Right ventricle myocardium superior (tissue), 1 donor: ENCODE results near the gene LDLRAD4. TPM values are rescaled to one million over a fixed set of nuclear protein-coding genes. Genes with fewer than 3 reads are reported as not detected.
"Not testable (repeated sequence)": the region's sequence is repeated elsewhere in the genome, so short reads cannot be mapped to it uniquely, and the experiment has no call there.

Experiments
- ATAC-seq: fragments of 200-7000 bp; cut with Tn5 transposase; one replicate; pipeline ENCODE4 v1.9.1; 2020; ENCODE audit warnings: mild to moderate bottlenecking; ENCODE audit not compliant: poor library complexity
- DNase-seq: peaks from one replicate; pipeline ENCODE4 v3.0.0-alpha.2; 2020
- intact Hi-C: fragments of 100-400 bp; cut with DNase I; formaldehyde crosslinking; loops from one replicate; pipeline ENCODE4 v1.11.2; 2022
- total RNA-seq: library from RNA; stranded (reverse); fragmentation: NEBNext Ultra II Directional; extraction: Animal tissue kit (Norgen Biotek cat#: 25700); gene quantifications from one replicate; pipeline ENCODE4 v1.2.1, GENCODE V29; 2021
- donor health status: DM: no; HTN: yes; CAD: no; lungs with severe emphysema.

The LDLRAD4 gene
- total RNA-seq, 1 donor from 2014 or later: 29.3 TPM

- ATAC-seq (no peak), DNase-seq (peak; percentile 41)
- intact Hi-C loops: no loop called here
Observed at GRCh38 chr18:13485182-13485581, 266.6 kb downstream of the LDLRAD4 start.

DNA sequence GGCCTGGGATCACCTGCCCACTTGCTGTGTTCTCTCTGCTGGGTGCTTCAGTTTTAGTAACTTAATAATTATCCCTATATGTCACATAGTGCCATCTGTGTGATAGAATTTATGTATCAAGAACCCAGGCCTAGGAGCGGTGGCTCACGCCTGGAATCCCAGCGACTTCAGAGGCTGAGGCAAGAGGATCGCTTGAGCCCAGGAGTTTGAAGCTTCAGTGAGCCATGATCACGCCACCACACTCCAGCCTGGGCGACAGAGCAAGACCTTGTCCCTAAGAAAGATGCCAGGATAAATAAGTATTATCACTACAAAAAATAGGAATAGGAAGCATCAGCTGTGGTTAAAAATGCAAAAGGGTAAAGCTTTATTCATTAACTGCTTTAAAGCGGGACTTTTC, 267.0 kb downstream of the LDLRAD4 start:
- ATAC-seq: no peak
- intact Hi-C loops: no loop called here
- DNase-seq: peak; percentile 12

DNA sequence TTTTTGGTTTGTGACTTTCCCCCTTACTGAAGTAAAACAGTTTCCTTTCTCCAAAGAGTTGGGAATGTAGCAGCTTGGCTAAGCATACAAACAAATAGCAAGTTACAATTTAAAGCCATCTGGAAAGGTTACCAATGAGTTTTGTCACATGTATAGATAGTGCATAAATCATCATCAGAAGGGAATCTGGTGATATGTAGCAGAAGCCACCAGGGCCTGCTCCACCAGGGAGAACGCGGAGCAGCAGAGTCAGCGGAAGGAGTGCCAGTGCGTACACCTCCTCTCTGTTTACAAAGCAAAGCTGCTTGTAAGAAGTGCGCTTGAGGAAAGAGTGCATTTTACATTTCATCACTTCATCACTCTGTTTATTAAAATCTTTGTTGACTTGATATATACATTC, 267.7 kb downstream of the LDLRAD4 start:
- no peak for ATAC-seq
- DNase-seq: peak; percentile 15
- intact Hi-C loops: no loop called here

DNA sequence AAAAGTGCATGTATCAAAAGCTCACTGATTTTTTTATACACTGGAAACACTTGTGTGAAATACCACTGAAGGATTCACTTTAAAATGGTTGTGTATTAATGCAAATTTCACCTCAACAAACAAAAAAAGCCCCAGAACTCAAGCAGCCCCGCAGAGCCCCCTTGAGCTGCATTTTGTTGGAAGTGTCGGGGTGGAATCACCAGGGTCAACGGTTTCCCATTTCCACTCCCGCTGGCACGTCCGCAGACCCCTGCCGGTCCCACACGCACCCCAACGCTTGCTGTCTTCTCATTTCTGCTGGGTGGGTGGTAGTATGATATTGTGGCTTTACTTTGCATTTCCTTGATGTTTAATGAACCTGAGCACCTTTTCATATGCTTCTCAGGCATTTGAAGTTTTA, 268.1 kb downstream of the LDLRAD4 start:
- ATAC-seq (no peak), DNase-seq (no peak)
- intact Hi-C loops: no loop called here

- no peak for DNase-seq
- ATAC-seq: no peak
- intact Hi-C loops: no loop called here
Observed at GRCh38 chr18:13487237-13487636, 268.7 kb downstream of the LDLRAD4 start.

DNA sequence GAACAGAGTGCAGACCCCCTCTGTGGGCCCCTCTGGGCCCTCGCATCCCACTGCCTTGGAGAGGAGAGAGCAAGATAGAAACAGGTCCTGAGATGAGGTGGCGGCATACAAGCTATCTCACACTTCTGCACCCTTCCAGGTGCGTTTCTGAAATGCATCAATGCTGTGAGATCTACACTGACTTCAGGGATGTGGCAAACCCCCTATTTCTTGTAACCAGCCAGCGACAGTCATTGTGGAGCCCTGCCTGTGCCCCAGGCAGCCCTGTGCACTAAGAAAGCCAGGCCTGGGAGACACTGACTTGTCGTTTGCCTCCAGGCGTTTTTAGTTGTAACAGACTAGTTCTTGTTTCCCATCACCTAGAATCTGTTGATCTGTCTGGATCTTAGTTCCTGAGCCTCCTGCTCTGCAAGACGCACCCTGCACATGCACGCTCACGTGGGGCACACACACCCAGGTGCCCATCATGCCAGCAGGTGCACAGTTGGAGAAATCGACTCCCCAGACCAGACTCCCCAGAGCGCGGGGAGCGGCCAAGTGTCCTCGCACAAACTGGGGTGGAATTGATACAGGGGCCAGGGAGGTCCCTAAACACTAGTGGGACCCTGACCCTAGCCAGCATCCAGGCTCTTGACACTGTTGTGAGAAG, 269.8 kb downstream of the LDLRAD4 start:
- DNase-seq: peak; percentile 21
- intact Hi-C loops: no loop called here
- ATAC-seq: no peak

- DNase-seq, intact Hi-C loops, ATAC-seq: not testable (repeated sequence)
Observed at GRCh38 chr18:13489303-13489702, 270.7 kb downstream of the LDLRAD4 start.

- intact Hi-C loops: no loop called here
- DNase-seq (no peak), ATAC-seq (no peak)
Observed at GRCh38 chr18:13491138-13491537, 272.6 kb downstream of the LDLRAD4 start.

GRCh38 chr18:13492314-13492713, 273.8 kb downstream of the LDLRAD4 start:
- no peak for ATAC-seq
- intact Hi-C loops: no loop called here

GRCh38 chr18:13493079-13493478, 274.5 kb downstream of the LDLRAD4 start:
- intact Hi-C loops: no loop called here
- DNase-seq: no peak
- ATAC-seq: no peak

More at GRCh38 chr18:13492314-13492713, 273.8 kb downstream of the LDLRAD4 start:
- DNase-seq: no peak

GRCh38 chr18:13493725-13494124, 275.2 kb downstream of the LDLRAD4 start:
- no peak for ATAC-seq
- intact Hi-C loops: no loop called here
- no peak for DNase-seq

GRCh38 chr18:13494871-13495445, 276.4 kb downstream of the LDLRAD4 start:
- intact Hi-C loops: no loop called here
- no peak for ATAC-seq
- DNase-seq: no peak

DNA sequence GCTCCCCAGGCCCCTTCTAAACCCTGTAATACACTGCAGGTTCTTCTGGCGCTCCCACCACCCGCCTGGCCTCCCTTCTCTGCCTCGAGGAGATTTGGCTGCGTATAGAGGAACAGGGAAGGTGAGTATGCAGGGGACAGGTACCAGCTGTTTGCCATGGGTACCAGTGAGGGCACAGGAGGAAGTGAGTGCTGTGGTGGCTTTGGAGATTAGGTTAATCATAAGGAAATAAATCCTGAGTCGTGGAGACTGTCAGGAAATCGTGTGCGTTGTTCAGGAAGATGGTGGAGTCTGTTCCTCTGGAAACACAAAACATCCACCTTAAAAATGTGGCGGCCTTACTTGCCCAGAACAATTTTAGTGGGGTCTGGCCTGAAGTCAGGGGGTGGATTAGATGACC, 277.4 kb downstream of the LDLRAD4 start:
- DNase-seq (no peak), ATAC-seq (no peak)
- intact Hi-C loops: no loop called here

- intact Hi-C loops: no loop called here
- ATAC-seq (no peak), DNase-seq (no peak)
Observed at GRCh38 chr18:13496691-13497281, 278.2 kb downstream of the LDLRAD4 start.

- intact Hi-C loops: no loop called here
- ATAC-seq: no peak
- DNase-seq: peak; percentile 11
Observed at GRCh38 chr18:13499803-13500202, 281.2 kb downstream of the LDLRAD4 start.

- intact Hi-C loops: no loop called here
- peak; percentile 62 for DNase-seq
- ATAC-seq: peak; percentile 83
Observed at GRCh38 chr18:13500227-13500865, 281.8 kb downstream of the LDLRAD4 start.

DNA sequence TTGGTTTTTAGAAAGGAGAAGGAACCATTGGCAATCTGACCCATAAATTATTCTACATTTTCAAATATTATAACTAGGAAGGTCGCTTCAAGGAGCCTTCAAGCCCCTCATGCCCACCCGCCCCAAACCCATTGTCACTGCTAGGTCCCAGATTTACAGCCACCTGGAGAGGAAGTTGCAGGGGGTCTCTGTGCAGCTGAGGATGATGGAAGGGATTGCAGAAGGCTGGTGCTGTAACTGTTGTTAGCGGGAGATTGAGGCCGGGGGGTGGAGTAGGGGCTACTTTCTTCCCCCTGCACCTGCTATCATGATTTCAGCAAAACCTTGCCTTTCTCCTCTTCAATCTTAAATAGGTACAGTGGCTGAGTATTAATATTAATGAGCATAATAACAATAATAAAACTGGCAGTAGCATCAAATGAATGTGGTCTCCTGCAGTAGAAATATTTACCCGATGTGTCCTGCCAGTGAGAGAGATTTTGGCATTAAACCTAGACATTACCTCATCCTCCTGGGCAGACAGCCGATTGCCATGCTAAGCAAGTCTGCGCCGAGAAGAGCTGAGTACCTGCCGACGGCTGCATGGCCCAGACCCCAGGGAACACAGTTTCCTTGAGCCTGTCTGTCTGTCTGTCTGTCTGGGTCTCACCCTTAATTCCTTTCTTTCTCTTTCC, 282.4 kb downstream of the LDLRAD4 start:
- intact Hi-C loops: no loop called here
- peak; percentile 68 for DNase-seq
- peak; percentile 93 for ATAC-seq

- DNase-seq (no peak), ATAC-seq (no peak)
- intact Hi-C loops: no loop called here
Observed at GRCh38 chr18:13501543-13501887, 283.0 kb downstream of the LDLRAD4 start.

GRCh38 chr18:13501891-13502290, 283.3 kb downstream of the LDLRAD4 start:
- intact Hi-C loops: no loop called here
- no peak for DNase-seq
- ATAC-seq: no peak
